Measurements from ENCODE around the gene CPNE5. TPM values are rescaled to one million over a fixed set of nuclear protein-coding genes. Genes with fewer than 3 reads are reported as not detected.
"Not testable (repeated sequence)": the region's sequence is repeated elsewhere in the genome, so short reads cannot be mapped to it uniquely, and the experiment has no call there.

The CPNE5 gene
- total and polyA plus RNA-seq, 10 donors: 9.5 to 33.4 (median 19.3) TPM

DNA sequence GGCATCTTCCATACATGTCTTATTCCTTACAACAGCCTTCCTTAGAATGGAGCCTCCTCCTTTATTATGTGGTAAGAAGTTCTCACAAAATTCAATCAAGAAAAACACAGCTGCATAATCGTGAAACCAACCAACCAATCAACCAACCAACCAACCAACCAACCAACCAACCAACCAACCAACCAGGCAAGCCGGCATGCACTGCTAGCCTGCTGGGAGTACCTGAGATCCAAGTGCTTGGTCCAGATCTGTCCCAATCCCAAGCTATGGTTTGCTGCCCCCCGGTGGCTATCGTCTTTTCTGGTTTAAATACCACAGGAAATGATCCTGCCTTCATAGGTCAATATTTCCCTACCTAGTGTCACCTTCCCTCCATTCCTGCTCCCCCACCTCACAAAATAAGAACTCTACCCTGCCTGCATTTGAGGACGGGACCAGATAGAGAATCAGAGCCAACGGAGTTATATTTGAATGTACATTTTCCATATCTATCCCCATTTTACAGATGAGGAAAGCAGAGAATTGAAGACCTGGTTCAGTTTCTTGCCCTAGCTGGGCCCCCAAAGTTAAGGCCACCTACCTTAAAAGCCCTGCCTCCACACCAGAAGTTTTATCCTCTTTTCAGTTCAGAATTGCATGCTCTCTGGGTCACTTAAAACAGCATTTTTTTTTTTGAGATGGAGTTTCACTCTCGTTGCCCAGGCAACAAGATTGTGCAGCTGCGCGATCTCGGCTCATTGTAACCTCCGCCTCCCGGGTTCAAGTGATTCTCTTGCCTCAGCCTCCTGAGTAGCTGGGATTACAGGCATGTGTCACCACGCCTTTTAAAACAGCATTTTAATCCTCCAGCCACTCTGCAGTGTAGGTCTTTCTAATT, 114.5 kb downstream of the CPNE5 start:
- intact Hi-C loops (cut with DNase I; ENCODE audit: low total_unique reads): no loop called here
- Histone ChIP-seq H3K27me3 (replicated peaks in 1 of 7) (no peaks in the 10 kb centered on the region), H3K9me3 (no peaks in the 10 kb centered on the region), H3K36me3 (peaks cover 0 to 32% (median 0%) of the 10 kb centered on the region in 6 donors), H3K27ac (no peak overlapping the region), H3K4me1 (peaks cover 0 to 62% (median 13%) of the 10 kb centered on the region in 6 donors), H3K4me3 (no peak overlapping the region)
- TF ChIP-seq POLR2A (IDR thresholded peaks at IDR 0.05) (no peak), CTCF (IDR thresholded peaks at IDR 0.05 in 8 of 11, conservative IDR thresholded peaks at IDR 0.05 in 3 of 11) (peak in 7 of 11 experiments; percentile 39 to 64 (median 53))
- peak; percentile 79 for DNase-seq
- WGBS, 5 donors: 55 to 63% (median 62%) methylated on average over 13 of the region's 13 CpGs

DNA sequence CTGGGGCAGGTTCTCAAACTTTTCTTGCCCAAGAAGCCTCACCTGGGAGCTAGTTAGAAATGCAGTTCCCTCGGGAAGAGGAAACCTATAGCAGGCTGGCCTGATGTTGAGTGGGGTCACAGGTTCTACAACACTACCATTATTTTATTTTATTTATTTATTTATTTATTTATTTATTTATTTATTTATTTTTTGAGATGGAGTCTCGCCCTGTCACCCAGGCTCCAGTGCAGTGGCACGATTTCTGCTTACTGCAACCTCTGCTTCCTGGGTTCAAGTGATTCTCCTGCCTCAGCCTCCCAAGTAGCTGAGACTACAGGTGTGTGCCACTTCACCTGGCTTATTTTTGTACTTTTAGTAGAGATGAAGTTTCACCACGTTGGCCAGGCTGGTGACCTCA, 115.3 kb downstream of the CPNE5 start:
- H3K9me3 ChIP-seq; H3K27me3 ChIP-seq (replicated peaks in 1 of 7); H3K4me3 ChIP-seq; intact Hi-C loops (cut with DNase I; ENCODE audit: low total_unique reads); H3K27ac ChIP-seq: not testable (repeated sequence)
- peak; percentile 16 for DNase-seq
- Histone ChIP-seq H3K4me1 (peaks cover 0 to 60% (median 11%) of the 10 kb centered on the region in 6 donors), H3K36me3 (peaks cover 0 to 40% (median 0%) of the 10 kb centered on the region in 6 donors)
- 83 to 94% (median 89%) methylated on average over 4 of the region's 4 CpGs for WGBS, 5 donors

- 89 to 96% (median 94%) methylated on average over 2 of the region's 2 CpGs for WGBS, 5 donors
- peaks cover 0 to 51% (median 0%) of the 10 kb centered on the region in 6 donors for H3K36me3 ChIP-seq
- TF ChIP-seq POLR2A (IDR thresholded peaks at IDR 0.05): no peak
- no peak for TF ChIP-seq CTCF (IDR thresholded peaks at IDR 0.05 in 8 of 11, conservative IDR thresholded peaks at IDR 0.05 in 3 of 11)
- no peak for TF ChIP-seq POLR2AphosphoS5 (IDR thresholded peaks at IDR 0.05)
- H3K4me3 ChIP-seq: no peak overlapping the region
- H3K4me1 ChIP-seq: peaks cover 0 to 49% (median 5%) of the 10 kb centered on the region in 6 donors
- no peaks in the 10 kb centered on the region for H3K9me3 ChIP-seq
- H3K27ac ChIP-seq: no peak overlapping the region
- peak; percentile 27 for DNase-seq
- intact Hi-C loops (cut with DNase I; ENCODE audit: low total_unique reads): no loop called here
- no peaks in the 10 kb centered on the region for H3K27me3 ChIP-seq (replicated peaks in 1 of 7)
These were observed 116.4 kb downstream of the CPNE5 start for GRCh38 chr6:36722879-36723278.

DNA sequence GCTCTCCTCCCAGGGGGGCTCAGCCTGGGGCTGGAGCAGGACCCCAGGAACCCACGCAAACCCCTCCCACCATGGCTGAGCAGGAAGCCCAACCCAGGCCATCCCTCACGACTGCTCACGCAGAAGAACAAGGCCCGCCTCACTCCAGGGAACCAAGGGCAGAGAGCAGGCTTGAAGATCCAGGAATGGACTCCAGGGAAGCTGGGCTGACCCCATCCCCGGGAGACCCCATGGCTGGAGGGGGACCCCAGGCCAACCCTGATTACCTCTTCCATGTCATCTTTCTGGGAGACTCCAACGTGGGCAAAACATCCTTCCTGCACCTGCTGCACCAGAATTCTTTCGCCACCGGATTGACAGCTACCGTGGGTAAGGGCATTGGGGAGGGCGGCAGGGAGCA, 116.9 kb downstream of the CPNE5 start:
- Histone ChIP-seq H3K4me1 (peaks cover 0 to 44% (median 3%) of the 10 kb centered on the region in 6 donors), H3K27me3 (replicated peaks in 1 of 7) (no peaks in the 10 kb centered on the region), H3K36me3 (peaks cover 0 to 56% (median 0%) of the 10 kb centered on the region in 6 donors), H3K27ac (no peak overlapping the region), H3K9me3 (no peaks in the 10 kb centered on the region), H3K4me3 (no peak overlapping the region)
- DNase-seq: peak; percentile 51
- intact Hi-C loops (cut with DNase I; ENCODE audit: low total_unique reads): no loop called here
- WGBS, 5 donors: 82 to 94% (median 88%) methylated on average over 8 to 10 of the region's 10 CpGs
- TF ChIP-seq POLR2A (IDR thresholded peaks at IDR 0.05) (no peak), CTCF (IDR thresholded peaks at IDR 0.05 in 8 of 11, conservative IDR thresholded peaks at IDR 0.05 in 3 of 11) (no peak), POLR2AphosphoS5 (IDR thresholded peaks at IDR 0.05) (no peak)

Measured in spleen (tissue), 11 donors.